ENCODE results near the gene MIF. TPM values are rescaled to one million over a fixed set of nuclear protein-coding genes. Genes with fewer than 3 reads are reported as not detected.
"Not testable (repeated sequence)": the region's sequence is repeated elsewhere in the genome, so short reads cannot be mapped to it uniquely, and the experiment has no call there.

MIF gene
- total RNA-seq, 1 donor from 2014 or later: 1,382 TPM

GRCh38 chr22:23858484-23858815 is 35.7 kb upstream of the MIF start:
- no peak for DNase-seq
- peaks cover 6% of the 10 kb centered on the region for H3K27me3 Mint-ChIP-seq
- peaks cover 24% of the 10 kb centered on the region for H3K4me1 Mint-ChIP-seq
- no peaks in the 10 kb centered on the region for H3K36me3 Mint-ChIP-seq (ENCODE audit: low read depth)
- peak overlapping the region; percentile 90 for H3K4me3 Mint-ChIP-seq
- peak overlapping the region; percentile 88 for H3K27ac Mint-ChIP-seq
- intact Hi-C loops (cut with micrococcal nuclease): loop anchor here (5.0 kb wide), 1 partner anchor 34 kb away; the partner anchor contains the start of gene MIF
- H3K9me3 Mint-ChIP-seq: no peaks in the 10 kb centered on the region

DNA sequence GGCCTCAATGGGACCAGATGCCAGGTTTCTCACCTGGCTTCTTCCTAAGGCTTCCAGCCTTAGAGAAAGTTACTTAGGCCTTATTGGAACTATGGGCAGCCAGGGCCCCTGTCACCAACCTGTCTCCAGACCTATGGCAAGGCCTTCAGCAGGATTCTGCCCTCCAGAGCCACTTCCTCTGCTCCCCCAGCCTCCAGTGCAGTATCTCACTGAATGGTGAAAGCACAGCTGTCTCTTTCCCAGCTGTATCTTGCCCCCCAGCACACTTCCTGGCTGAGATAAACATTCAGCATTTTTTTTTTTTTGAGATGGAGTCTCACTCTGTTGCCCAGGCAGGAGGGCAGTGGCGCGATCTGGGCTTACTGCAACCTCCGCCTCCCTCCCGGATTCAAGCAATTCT is 35.0 kb upstream of the MIF start:
- peak overlapping the region; percentile 90 for H3K4me3 Mint-ChIP-seq
- intact Hi-C loops (cut with micrococcal nuclease): loop anchor here (5.0 kb wide), 1 partner anchor 33 kb away; the partner anchor contains the start of gene MIF
- peaks cover 6% of the 10 kb centered on the region for H3K27me3 Mint-ChIP-seq
- H3K9me3 Mint-ChIP-seq: no peaks in the 10 kb centered on the region
- no peak overlapping the region for H3K27ac Mint-ChIP-seq
- DNase-seq: no peak
- no peaks in the 10 kb centered on the region for H3K36me3 Mint-ChIP-seq (ENCODE audit: low read depth)
- H3K4me1 Mint-ChIP-seq: peaks cover 24% of the 10 kb centered on the region

- not testable (repeated sequence) for H3K36me3 Mint-ChIP-seq (ENCODE audit: low read depth); H3K27me3 Mint-ChIP-seq; DNase-seq; H3K4me3 Mint-ChIP-seq; H3K27ac Mint-ChIP-seq; H3K9me3 Mint-ChIP-seq
- intact Hi-C loops (cut with micrococcal nuclease): loop anchor here (5.0 kb wide), 1 partner anchor 97 kb away; no protein-coding TSS in a partner anchor
- peaks cover 24% of the 10 kb centered on the region for H3K4me1 Mint-ChIP-seq
Measured at GRCh38 chr22:23860187-23860586, 34.0 kb upstream of the MIF start.

GRCh38 chr22:23862103-23862502 is 32.1 kb upstream of the MIF start:
- Mint-ChIP-seq H3K27me3 (no peaks in the 10 kb centered on the region), H3K9me3 (no peaks in the 10 kb centered on the region), H3K36me3 (ENCODE audit: low read depth) (no peaks in the 10 kb centered on the region), H3K4me1 (peaks cover 18% of the 10 kb centered on the region), H3K4me3 (no peak overlapping the region), H3K27ac (no peak overlapping the region)
- DNase-seq: peak; percentile 86
- intact Hi-C loops (cut with micrococcal nuclease): loop anchor here (5.0 kb wide), 1 partner anchor 95 kb away; no protein-coding TSS in a partner anchor

- not testable (repeated sequence) for H3K36me3 Mint-ChIP-seq (ENCODE audit: low read depth); H3K9me3 Mint-ChIP-seq; H3K27ac Mint-ChIP-seq; H3K4me1 Mint-ChIP-seq; H3K27me3 Mint-ChIP-seq; DNase-seq; H3K4me3 Mint-ChIP-seq
- intact Hi-C loops (cut with micrococcal nuclease): loop anchor here (5.0 kb wide), 1 partner anchor 93 kb away; no protein-coding TSS in a partner anchor
Measured at GRCh38 chr22:23864499-23865154, 29.6 kb upstream of the MIF start.

GRCh38 chr22:23868580-23868979 is 25.6 kb upstream of the MIF start:
- DNase-seq: no peak
- H3K27me3 Mint-ChIP-seq: no peaks in the 10 kb centered on the region
- no peak overlapping the region for H3K27ac Mint-ChIP-seq
- H3K9me3 Mint-ChIP-seq: no peaks in the 10 kb centered on the region
- intact Hi-C loops (cut with micrococcal nuclease): no loop called here
- H3K4me1 Mint-ChIP-seq: no peaks in the 10 kb centered on the region
- peaks cover 1% of the 10 kb centered on the region for H3K36me3 Mint-ChIP-seq (ENCODE audit: low read depth)
- no peak overlapping the region for H3K4me3 Mint-ChIP-seq

GRCh38 chr22:23874871-23875270 is 19.3 kb upstream of the MIF start:
- Mint-ChIP-seq H3K36me3 (ENCODE audit: low read depth) (no peaks in the 10 kb centered on the region), H3K27me3 (no peaks in the 10 kb centered on the region), H3K4me1 (no peaks in the 10 kb centered on the region), H3K27ac (no peak overlapping the region), H3K9me3 (no peaks in the 10 kb centered on the region), H3K4me3 (no peak overlapping the region)
- no peak for DNase-seq
- intact Hi-C loops (cut with micrococcal nuclease): no loop called here

DNA sequence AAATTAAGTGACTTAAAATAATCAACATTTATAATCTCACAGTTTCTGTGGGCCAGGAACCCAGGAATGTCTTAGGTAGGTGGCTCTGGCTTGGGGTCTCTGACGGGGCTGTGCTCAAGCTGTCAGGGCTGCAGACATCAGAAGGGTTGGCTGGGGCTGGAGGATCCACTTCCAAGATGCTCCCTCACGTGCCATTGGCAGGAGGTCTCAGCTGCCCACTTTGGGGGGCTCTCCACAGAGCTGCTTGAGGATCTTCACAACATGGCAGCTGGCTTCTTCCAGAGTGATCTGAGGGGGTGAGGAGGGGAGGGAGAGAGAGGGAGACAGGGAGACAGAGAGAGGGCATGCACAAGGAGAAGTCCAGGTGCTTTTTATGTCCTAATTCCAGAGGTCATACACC is 18.4 kb upstream of the MIF start:
- H3K27ac Mint-ChIP-seq: no peak overlapping the region
- no peaks in the 10 kb centered on the region for H3K9me3 Mint-ChIP-seq
- no peaks in the 10 kb centered on the region for H3K36me3 Mint-ChIP-seq (ENCODE audit: low read depth)
- H3K4me1 Mint-ChIP-seq: no peaks in the 10 kb centered on the region
- DNase-seq: no peak
- H3K4me3 Mint-ChIP-seq: no peak overlapping the region
- intact Hi-C loops (cut with micrococcal nuclease): no loop called here
- no peaks in the 10 kb centered on the region for H3K27me3 Mint-ChIP-seq

GRCh38 chr22:23877566-23877965 is 16.6 kb upstream of the MIF start:
- H3K27me3 Mint-ChIP-seq: no peaks in the 10 kb centered on the region
- no peak overlapping the region for H3K4me3 Mint-ChIP-seq
- no peaks in the 10 kb centered on the region for H3K9me3 Mint-ChIP-seq
- no peaks in the 10 kb centered on the region for H3K4me1 Mint-ChIP-seq
- no peak overlapping the region for H3K27ac Mint-ChIP-seq
- intact Hi-C loops (cut with micrococcal nuclease): no loop called here
- DNase-seq: no peak
- H3K36me3 Mint-ChIP-seq (ENCODE audit: low read depth): no peaks in the 10 kb centered on the region

DNA sequence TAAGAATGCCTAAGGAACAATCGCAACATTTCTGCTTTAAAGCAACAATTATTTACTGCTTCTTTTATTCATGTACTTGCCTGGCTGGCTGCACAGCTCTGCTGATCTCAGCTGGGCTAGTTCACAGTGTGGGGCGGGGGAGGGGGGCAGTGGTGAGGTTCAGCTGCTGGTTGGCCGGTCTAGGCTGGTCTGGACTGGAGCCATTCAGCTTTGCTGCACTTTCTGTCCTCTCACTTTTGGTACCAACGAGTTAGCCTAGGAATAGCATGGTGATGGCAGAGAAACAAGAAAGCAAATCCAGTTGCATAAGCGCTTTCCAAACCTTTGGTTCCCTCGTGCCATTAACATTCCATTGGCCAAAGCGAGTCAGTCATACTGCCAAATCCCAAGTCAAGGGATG is 16.0 kb upstream of the MIF start:
- Mint-ChIP-seq H3K4me3 (no peak overlapping the region), H3K9me3 (no peaks in the 10 kb centered on the region), H3K27me3 (no peaks in the 10 kb centered on the region), H3K4me1 (no peaks in the 10 kb centered on the region), H3K36me3 (ENCODE audit: low read depth) (no peaks in the 10 kb centered on the region), H3K27ac (no peak overlapping the region)
- no peak for DNase-seq
- intact Hi-C loops (cut with micrococcal nuclease): no loop called here

DNA sequence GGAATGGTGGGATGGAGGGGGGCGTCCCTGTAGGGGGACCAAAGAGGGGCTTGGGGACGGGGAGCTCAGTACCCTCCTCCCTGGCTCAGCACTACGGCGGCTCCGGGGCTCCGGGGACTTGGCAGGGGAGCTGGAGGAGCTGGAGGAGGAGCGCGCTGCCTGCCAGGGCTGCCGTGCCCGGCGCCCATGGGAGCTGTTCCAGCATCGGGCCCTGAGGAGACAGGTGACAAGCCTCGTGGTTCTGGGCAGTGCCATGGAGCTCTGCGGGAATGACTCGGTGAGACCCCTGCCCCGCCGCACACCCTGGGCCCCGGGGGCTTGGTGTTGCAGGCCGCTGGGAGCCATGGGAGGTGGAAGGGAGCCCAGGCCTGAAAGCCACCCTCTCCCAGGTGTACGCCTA is 11.8 kb upstream of the MIF start:
- Mint-ChIP-seq H3K4me1 (no peaks in the 10 kb centered on the region), H3K36me3 (ENCODE audit: low read depth) (no peaks in the 10 kb centered on the region), H3K9me3 (no peaks in the 10 kb centered on the region), H3K4me3 (no peak overlapping the region), H3K27ac (no peak overlapping the region), H3K27me3 (no peaks in the 10 kb centered on the region)
- no peak for DNase-seq
- intact Hi-C loops (cut with micrococcal nuclease): no loop called here

- Mint-ChIP-seq H3K4me3 (no peak overlapping the region), H3K36me3 (ENCODE audit: low read depth) (no peaks in the 10 kb centered on the region), H3K27ac (no peak overlapping the region), H3K27me3 (no peaks in the 10 kb centered on the region), H3K4me1 (no peaks in the 10 kb centered on the region), H3K9me3 (no peaks in the 10 kb centered on the region)
- intact Hi-C loops (cut with micrococcal nuclease): no loop called here
- DNase-seq: no peak
Measured at GRCh38 chr22:23883658-23884057, 10.5 kb upstream of the MIF start.

DNA sequence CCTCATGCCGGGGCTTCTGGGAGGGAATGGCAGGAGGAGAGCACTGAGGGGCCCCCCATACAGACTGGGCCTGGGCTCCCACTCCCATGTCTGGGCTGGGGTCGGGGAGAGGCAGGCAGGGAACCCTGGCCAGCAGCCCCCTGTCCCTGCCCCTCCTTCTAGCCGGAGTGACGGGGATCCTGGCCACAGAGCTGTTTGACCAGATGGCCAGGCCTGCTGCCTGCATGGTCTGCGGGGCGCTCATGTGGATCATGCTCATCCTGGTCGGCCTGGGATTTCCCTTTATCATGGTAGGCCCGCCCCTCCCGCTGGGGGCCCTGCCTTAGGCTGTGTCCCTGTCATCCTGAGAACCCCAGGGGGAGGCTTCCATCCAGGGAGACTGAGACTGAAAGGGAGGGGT is 10.0 kb upstream of the MIF start:
- intact Hi-C loops (cut with micrococcal nuclease): no loop called here
- Mint-ChIP-seq H3K36me3 (ENCODE audit: low read depth) (no peaks in the 10 kb centered on the region), H3K9me3 (no peaks in the 10 kb centered on the region), H3K4me3 (no peak overlapping the region), H3K27ac (no peak overlapping the region), H3K4me1 (no peaks in the 10 kb centered on the region), H3K27me3 (no peaks in the 10 kb centered on the region)
- DNase-seq: no peak

GRCh38 chr22:23888615-23889401 is 5.4 kb upstream of the MIF start:
- Mint-ChIP-seq H3K4me1 (peaks cover 8% of the 10 kb centered on the region), H3K27me3 (no peaks in the 10 kb centered on the region), H3K9me3 (no peaks in the 10 kb centered on the region), H3K36me3 (ENCODE audit: low read depth) (no peaks in the 10 kb centered on the region), H3K4me3 (no peak overlapping the region), H3K27ac (no peak overlapping the region)
- intact Hi-C loops (cut with micrococcal nuclease): no loop called here
- DNase-seq: no peak

All from activated CD4-positive, alpha-beta T cell treated with anti-CD3 and anti-CD28 coated beads, Interleukin-2, amount 10 ng/mL, durations not matched to agents 24 days and 14 days (primary cell).